Osteoblast (primary cell): ENCODE data around the gene GPR37L1. TPM values are rescaled to one million over a fixed set of nuclear protein-coding genes. Genes with fewer than 3 reads are reported as not detected.

Experiments
- DNase-seq: peaks from one replicate; pipeline ENCODE4 v3.0.0; 2011; ENCODE audit warnings: low spot score, mixed read lengths; ENCODE audit not compliant: insufficient read length; ENCODE audit errors: missing footprints
- H2AFZ ChIP-seq: 2 replicates; pipeline ENCODE4 v1.6.0; 2011; ENCODE audit warnings: mild to moderate bottlenecking, low read length
- H3K27ac ChIP-seq: 2 replicates; pipeline ENCODE4 v1.5.1; 2011; ENCODE audit warnings: mild to moderate bottlenecking, low read depth, low read length, moderate library complexity
- H3K27me3 ChIP-seq: 2 replicates; pipeline ENCODE4 v1.6.0; 2012; ENCODE audit warnings: mild to moderate bottlenecking, control low read depth, inconsistent platforms, low read length, moderate library complexity; ENCODE audit not compliant: insufficient read depth
- H3K36me3 ChIP-seq: 2 replicates; pipeline ENCODE4 v1.5.1; 2011; ENCODE audit warnings: mild to moderate bottlenecking, low read length, control low read depth, moderate library complexity; ENCODE audit not compliant: insufficient read depth
- H3K4me1 ChIP-seq: 2 replicates; pipeline ENCODE4 v1.5.1; 2011; ENCODE audit warnings: mild to moderate bottlenecking, low read length, control low read depth, moderate library complexity; ENCODE audit not compliant: insufficient read depth
- H3K4me2 ChIP-seq: 2 replicates; pipeline ENCODE4 v1.6.0; 2011; ENCODE audit warnings: mild to moderate bottlenecking, low read length; ENCODE audit not compliant: insufficient read depth
- H3K4me3 ChIP-seq: fragments of 200-600 bp; sonication (generic); 3 replicates; pipeline ENCODE4 v1.5.1; 2012; ENCODE audit warnings: mild to moderate bottlenecking, low read length, inconsistent platforms; ENCODE audit not compliant: insufficient read depth
- H3K79me2 ChIP-seq: 2 replicates; pipeline ENCODE4 v1.6.0; 2012; ENCODE audit warnings: mild to moderate bottlenecking, low read length, control low read depth, inconsistent platforms; ENCODE audit not compliant: insufficient read depth
- H3K9me3 ChIP-seq: 2 replicates; pipeline ENCODE4 v1.5.1; 2011; ENCODE audit warnings: low read depth, low read length, control low read depth
- H4K20me1 ChIP-seq: 2 replicates; pipeline ENCODE4 v1.6.0; 2012; ENCODE audit warnings: mild to moderate bottlenecking, low read length, control low read depth; ENCODE audit not compliant: insufficient read depth
- total RNA-seq: library from RNA; depleted of rRNA; stranded (reverse); fragments of >200 nt; gene quantifications from 2 replicates; pipeline ENCODE4 v1.2.3, GENCODE V29; 2012
- TF ChIP-seq, protein P1 (sequence below): IDR thresholded peaks from 2 replicates; pipeline ENCODE4 v1.5.1; 2011; ENCODE audit warnings: mild to moderate bottlenecking, low read depth, low read length, moderate library complexity; ENCODE audit errors: extremely low read depth

The GPR37L1 gene
- total RNA-seq, 1 donor = not detected

GRCh38 chr1:202130297-202130721, 7.6 kb downstream of the GPR37L1 start:
- TF ChIP-seq, protein P1, sequence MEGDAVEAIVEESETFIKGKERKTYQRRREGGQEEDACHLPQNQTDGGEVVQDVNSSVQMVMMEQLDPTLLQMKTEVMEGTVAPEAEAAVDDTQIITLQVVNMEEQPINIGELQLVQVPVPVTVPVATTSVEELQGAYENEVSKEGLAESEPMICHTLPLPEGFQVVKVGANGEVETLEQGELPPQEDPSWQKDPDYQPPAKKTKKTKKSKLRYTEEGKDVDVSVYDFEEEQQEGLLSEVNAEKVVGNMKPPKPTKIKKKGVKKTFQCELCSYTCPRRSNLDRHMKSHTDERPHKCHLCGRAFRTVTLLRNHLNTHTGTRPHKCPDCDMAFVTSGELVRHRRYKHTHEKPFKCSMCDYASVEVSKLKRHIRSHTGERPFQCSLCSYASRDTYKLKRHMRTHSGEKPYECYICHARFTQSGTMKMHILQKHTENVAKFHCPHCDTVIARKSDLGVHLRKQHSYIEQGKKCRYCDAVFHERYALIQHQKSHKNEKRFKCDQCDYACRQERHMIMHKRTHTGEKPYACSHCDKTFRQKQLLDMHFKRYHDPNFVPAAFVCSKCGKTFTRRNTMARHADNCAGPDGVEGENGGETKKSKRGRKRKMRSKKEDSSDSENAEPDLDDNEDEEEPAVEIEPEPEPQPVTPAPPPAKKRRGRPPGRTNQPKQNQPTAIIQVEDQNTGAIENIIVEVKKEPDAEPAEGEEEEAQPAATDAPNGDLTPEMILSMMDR = no peak
- peaks cover 31% of the 10 kb centered on the region for H3K36me3 ChIP-seq
- H3K27ac ChIP-seq = no peak overlapping the region
- DNase-seq = peak; percentile 87
- no peaks in the 10 kb centered on the region for H3K4me1 ChIP-seq
- H3K4me3 ChIP-seq = no peak overlapping the region
- no peak overlapping the region for H3K4me2 ChIP-seq
- H3K27me3 ChIP-seq = no peaks in the 10 kb centered on the region
- no peaks in the 10 kb centered on the region for H3K9me3 ChIP-seq
- H4K20me1 ChIP-seq = peaks cover 7% of the 10 kb centered on the region
- no peak overlapping the region for H2AFZ ChIP-seq
- H3K79me2 ChIP-seq = no peaks in the 10 kb centered on the region

- Histone ChIP-seq H3K4me2 (no peak overlapping the region), H3K4me1 (no peaks in the 10 kb centered on the region), H3K36me3 (peaks cover 38% of the 10 kb centered on the region), H4K20me1 (peaks cover 13% of the 10 kb centered on the region), H3K79me2 (no peaks in the 10 kb centered on the region), H3K4me3 (no peak overlapping the region), H2AFZ (no peak overlapping the region), H3K27me3 (no peaks in the 10 kb centered on the region), H3K27ac (no peak overlapping the region), H3K9me3 (no peaks in the 10 kb centered on the region)
- TF ChIP-seq, protein P1 = no peak
- peak; percentile 72 for DNase-seq
Measured at GRCh38 chr1:202130816-202131522, 8.3 kb downstream of the GPR37L1 start.

DNA sequence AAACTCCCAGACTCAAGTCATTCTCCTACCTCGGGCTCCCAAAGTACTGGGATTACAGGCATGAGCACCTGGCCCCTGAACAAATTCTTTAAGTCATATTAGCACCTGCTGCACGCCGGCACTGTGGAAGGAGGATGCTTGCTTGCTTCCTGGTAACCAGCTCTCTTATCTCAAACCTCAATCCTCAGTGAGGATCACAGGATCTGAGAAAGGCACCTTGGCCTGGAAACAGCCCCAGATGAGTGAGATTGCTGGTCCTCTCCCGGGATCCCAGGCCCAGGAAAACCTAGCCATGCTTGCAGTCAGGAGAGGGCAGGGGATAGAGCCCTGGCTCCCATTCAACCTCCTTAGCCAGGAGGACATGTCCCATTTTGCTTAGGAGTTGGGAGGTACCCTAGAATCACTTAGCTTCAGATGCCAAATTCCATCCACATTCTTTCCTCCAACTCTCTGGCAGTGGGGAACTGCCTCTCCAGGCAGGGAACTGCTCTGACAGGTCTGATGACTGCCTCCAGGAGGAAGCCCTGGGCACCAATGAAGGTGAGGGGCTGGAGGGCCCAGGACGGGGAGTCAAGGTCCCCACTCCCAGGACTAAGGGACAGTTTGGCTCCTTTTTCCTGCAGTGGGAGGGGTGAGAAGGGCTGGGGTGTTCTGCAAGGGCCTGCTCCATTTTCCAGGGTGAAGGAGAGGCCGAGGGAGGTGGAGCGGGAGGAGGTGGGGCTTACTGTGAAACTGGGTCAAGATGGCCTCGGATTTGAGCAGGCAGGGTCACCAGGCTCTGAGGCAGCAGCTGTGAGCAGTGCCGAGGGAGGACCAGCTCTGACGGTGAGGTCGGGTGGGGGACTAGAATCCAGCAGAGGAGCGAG, 9.5 kb downstream of the GPR37L1 start:
- TF ChIP-seq, protein P1 = no peak
- Histone ChIP-seq H3K4me3 (no peak overlapping the region), H3K4me2 (no peak overlapping the region), H3K79me2 (no peaks in the 10 kb centered on the region), H3K9me3 (no peaks in the 10 kb centered on the region), H2AFZ (no peak overlapping the region), H3K4me1 (no peaks in the 10 kb centered on the region), H3K27ac (no peak overlapping the region), H3K27me3 (no peaks in the 10 kb centered on the region), H4K20me1 (peaks cover 16% of the 10 kb centered on the region), H3K36me3 (peaks cover 38% of the 10 kb centered on the region)
- DNase-seq = peak; percentile 63

GRCh38 chr1:202133001-202133400, 10.3 kb downstream of the GPR37L1 start:
- Histone ChIP-seq H3K36me3 (peaks cover 42% of the 10 kb centered on the region), H2AFZ (no peak overlapping the region), H3K27ac (no peak overlapping the region), H3K4me1 (no peaks in the 10 kb centered on the region), H3K4me2 (no peak overlapping the region), H3K4me3 (no peak overlapping the region), H3K27me3 (no peaks in the 10 kb centered on the region), H3K9me3 (no peaks in the 10 kb centered on the region), H4K20me1 (peaks cover 21% of the 10 kb centered on the region), H3K79me2 (peaks cover 5% of the 10 kb centered on the region)
- peak; percentile 63 for DNase-seq
- TF ChIP-seq, protein P1 = no peak
